Ecto neural progenitor cell (in vitro differentiated cells): ENCODE results near the gene TLX2.
A peak's percentile ranks its signal among the peaks of the same experiment; 100 is the strongest.

Experiments used
- DNase-seq: peaks from one replicate; pipeline ENCODE4 v3.0.0-alpha.2; 2018; ENCODE audit warnings: low spot score

The TLX2 gene

DNA sequence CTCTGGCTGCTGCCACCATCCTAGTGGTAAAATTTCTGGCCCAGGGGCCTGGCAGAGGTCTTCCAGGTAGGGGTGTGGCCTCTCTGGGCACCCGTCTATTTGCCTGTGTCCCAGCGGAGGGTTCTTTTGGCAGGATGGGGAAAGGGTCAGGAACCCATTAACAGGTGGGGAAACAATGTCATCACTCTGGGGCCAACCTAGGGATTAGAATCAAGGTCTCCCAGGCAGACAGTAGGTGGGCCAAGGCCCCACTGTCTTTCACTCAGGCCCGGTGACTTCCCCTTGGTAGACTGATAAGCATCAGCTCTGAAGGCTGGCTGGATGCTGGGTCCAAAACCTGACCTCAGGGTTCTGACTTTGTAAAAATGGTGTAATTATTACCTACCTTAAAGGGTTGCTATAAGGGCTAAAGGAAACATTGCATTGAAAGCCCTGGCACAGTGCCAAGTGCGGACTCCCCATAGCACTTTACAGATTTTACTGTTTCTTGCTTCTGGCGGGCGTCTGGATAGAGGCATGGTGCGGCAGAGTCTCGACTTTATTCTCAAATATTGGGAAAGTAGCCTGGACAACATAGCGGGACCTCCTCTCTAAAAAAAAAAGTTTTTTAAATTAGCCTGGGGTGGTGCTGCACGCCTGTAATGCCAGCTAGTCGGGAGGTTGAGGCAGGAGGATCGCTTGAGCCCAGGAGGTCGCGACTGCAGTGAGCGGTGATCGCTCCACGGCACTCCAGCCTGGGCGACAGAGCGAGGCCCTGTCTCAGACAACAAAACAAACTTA lies 17.1 kb upstream of the TLX2 start:
- DNase-seq: no peak

DNA sequence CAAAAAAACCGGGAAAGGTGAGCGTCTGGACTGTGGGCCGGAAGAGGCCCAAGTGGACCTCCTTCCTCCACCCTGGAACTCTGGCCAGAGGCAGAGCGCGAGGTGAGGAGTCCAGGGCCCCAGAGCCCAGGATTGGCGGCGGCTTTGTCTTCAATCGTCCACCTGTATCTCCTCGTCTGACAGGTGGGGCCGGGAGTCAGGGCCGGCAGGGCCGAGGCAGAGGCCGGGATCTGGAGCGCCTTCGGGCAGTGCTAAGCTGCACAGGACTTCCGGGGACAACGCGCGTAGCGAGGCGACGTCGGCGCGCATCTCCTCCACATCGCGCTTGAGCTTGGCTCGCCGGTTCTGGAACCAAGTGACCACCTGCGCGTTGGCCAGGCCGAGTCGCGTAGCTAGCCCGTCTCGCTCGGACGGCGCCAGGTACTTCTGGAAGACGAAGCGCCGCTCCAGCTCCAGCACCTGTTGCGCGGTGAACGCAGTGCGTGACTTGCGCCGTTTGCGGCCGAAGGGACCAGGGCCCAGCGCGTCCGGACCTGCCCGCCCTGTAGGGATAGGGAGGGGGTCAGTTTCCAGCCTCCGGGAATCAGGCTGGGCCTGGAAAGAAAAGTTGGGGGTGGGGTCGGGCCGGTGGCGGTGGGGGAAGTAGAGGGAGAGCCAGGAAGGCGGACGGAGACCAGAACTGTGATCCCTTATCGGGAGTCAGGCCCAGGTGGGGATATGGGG lies 16.3 kb upstream of the TLX2 start:
- DNase-seq: peak; percentile 69

DNA sequence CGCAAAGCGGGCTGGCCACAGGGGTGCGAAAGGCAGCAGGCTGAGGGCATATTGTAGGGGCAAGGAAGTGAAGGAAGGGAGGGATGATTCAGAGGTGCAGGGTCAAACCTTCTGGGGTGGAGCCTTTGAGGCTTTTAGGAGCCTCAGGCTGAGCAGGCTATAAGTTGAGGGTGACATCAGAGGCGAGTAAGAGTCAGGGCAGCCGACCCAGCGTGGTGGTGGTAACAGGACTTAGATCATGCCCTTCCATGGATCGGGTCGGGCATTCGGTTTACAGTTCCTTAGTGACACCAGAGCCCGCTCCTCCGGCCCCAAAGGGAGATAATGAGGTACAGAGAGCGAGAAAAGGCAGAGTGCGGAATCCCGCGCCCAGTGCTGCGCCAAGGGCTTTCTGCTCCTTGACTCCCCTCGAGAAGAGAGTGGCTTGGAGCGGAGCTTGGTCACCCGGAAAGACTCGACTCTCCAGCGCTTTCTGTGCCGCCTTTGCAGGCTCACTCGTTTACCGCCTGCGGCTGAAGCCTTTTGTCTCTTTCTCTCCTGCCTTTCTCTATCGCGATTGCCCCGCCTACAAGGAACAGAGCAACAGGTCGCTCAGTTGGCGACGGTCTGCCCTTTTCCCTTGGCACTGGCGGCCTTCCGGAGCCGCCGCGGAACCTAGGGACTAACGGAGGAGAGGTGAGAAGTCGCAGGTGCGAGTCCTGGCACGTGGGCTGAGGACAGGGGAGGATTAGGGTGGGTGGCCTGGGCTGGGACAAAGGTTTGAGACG lies 15.6 kb upstream of the TLX2 start:
- DNase-seq: peak; percentile 66

DNA sequence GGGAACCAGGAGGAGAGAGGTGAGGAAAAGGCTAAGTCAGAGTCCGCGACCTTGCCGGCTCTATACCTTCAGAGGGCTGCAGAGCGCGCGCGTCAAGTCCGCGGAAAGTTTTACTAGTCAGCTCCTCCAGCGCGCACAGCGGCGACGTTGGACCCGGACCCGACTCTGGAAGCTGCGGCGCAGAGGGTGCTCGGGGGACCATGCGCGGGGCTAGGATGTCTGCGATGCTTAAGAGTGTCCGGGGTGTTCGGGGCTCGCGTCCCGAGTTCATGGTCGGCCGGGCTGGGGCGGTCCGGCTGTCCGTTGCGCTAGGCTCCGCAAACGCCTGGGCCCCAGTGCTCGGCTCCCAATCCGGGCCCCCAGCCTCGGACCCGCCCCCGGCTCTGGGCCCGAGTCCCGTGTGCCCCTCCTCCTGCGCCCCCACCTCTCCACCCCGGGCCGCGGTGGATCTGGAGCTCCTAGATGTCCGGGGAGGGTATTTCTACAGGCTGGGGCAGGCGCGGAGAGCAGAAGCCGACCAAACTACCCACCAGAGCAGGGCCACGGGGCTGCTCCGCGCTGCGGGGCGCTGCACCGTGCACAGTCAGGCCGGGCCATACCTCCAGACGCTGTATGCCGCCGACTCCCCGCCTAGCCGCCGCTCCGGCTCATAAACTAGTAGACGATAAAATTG lies 14.8 kb upstream of the TLX2 start, which contains the start of gene LBX2:
TSS of gene LBX2 (minus strand) at position 337 of the 673 bp plus-strand sequence. CDS start at position 271, 66 bp downstream.
- DNase-seq: peak; percentile 60

DNA sequence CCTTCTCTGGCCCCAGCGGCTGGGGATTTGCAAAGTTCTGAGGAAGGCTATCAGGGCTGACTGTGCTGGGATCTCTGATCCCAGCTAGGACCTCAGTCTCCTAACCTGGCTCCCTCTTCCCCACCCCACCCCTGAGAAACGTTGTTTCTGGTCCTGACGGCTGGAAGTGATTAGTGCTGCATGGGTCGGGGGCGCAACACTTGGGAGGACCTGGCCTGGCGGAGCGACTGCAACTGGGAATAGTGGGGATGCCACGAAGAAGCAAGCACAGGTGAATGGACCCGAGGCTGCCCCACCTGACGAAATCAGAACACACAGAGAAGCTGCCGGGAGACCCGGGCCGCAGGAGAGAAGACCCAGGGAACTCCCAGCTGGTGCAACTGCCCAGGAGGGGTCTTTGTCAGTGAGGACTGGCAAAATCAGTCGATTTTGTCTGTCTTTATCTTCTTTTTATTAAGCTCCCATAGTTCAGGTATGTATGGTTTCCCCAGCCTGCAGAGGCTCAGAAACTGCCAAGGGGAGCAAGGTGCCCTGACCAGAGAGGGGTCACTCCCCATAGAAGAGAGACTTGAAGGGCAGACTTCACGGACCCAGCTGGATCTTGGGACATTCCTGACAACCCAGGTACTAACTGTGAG lies 14.2 kb upstream of the TLX2 start:
- no peak for DNase-seq

DNA sequence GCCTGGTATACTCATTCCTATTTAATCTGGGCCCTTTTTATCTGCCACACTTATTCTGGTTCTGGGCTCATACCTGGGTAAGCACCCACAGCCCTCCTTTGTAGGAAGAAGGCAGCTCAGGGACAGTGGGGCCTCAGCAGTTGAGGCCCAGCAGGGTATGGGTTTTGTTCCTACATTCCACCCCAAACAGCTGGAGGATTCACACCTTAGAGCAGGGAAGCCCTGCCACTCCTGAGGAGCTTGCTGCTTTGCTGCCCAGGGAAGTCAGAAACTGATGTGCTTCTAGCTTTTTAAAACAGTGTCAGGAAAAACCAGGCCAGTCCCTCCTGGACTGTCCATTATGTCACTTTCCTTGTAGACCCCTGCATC lies 13.7 kb upstream of the TLX2 start:
- DNase-seq: no peak

DNA sequence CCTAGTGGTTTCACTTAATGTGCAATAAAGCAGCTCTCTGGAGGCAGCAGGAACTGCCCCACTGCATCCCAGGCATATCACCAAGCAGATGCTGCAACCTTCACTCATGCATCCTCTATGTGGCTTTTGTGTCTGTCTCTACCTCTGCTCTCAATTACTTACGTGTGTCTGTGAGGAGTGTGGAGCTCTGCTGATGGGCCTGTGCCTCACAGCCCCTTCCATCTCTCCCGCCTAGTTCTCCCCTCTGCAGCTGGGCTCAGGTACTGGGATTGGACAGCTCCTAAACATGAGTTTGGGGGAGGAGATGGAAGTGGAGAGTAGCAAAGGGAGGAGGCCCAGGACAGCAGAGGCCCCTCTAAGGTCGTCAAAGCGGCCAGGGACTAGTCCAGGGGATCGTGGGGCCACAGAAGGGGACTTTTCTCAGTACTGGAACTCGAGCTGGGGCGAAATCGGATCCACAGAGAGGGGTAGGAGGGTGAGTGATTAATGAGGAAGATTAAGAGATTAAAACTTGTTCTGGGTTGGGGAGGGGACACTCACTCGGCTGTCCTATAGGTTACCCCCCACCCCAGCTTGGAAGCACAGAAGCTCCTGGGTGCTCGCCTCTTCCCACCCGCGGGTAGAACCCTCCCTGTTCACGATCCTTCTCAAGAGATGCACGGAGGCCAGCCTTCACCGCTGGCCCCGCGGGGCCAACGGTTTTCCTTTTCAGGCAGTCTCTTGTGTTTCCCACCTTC lies 12.7 kb upstream of the TLX2 start:
- no peak for DNase-seq

DNA sequence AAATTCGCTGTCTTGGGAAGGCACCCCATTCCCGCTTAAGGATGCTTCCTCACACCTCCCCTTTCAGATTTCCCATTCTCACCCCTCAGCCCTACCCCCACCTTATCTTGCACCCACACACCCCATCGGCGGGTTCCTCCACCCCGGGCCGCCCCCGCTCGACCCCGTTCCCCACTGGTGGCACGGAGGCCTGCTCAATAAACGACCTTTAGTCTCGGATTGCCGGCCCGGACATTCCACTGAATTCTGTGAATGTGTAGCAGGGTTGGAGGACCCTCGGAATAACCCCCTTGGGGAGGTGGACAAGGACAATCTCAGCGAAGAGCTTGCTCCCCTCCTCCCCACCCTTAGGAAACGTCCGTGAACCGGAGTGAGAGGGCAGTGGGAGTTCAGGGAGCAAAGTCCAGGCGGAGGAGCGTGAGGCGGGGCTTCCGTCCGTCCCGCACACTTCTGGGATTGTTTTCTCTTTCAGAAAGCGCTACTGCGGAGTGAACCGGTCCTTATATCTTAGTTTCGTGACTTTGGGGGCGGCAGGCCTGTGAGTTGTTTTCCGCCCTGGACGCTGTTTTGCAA lies 12.0 kb upstream of the TLX2 start:
- no peak for DNase-seq

DNA sequence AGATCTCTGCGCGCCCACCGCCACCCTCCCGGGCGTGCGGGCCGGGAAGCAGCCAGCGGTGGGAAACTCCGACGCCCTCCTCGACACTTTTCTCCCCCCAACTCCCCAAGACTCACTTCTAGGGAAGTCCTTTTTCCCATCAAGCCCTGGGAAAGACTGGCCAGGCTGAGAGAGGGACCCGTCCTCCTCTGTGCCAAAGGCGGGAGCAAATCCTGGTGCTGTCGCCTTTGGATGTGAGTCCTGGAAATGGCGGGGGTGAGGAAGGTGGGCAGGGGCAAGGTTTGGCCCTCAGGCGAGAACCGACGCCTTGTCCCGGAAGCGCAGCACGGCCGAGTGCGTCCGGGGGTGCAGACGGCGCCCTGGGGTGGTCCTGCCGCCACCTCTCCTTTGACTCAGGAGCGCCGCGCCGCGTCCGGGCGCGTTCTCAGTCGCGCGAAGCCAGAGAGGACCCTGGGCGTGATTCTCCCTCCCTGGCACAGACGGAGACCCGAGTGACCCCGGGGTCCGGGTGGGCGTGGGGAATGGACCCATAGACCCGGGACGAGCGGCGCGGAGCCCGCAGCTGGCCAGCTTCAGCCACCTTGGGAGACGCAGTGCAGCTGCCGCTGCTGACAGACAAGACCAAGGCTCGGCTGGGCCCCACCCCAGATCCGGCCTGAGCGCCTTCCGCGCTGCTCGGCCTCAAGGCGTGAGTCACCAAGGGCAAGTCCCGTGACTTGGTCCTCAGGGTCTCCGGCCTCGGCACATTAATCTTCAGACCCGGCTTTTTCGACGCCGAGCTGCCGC lies 11.3 kb upstream of the TLX2 start:
- peak; percentile 78 for DNase-seq

DNA sequence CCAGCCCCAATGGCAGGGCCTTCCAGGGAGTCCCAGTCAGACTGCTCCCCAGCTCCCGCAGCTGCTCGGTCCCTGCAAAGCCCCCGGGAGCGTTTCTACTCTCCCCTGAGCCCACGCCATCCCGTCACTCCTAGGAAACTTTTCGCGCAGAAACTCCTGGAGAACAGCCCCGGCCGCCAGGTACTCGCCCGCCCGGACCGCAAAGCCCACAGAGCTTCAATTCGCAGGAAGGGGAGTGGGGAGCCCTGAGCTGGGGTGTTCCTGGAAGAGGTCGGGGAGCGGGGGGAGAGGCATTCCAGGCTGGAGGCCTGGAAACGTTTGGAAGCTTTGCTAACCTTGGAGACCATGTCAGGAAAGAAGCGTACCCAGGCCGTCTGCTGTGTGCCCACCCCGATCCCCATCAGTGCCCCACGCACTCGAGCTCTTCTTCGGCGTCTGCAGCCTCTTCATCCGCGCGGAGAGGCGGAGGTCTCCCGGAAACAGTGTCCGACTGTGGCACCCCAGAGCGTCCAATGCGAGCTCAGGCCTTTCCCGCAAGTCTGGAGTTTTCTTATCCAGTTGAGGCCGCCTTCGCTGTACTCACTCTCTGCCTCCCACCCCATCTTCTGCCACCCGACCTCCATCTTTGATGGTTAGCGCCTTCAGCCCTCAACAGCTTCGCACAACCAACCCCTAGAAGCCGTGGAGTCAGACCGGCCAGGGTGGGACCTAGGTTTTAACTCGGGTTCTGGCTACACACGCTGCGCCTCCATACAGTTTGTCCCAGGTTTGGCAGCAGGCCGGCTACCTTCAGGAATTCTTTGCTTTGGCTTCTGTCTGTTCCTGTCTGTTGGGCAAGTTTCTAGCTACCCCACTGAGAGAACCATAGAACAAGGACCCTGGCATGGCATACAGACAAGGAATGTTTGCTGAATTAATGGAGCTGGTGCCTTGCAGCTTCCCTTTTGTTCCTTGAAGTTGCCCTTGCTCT lies 10.5 kb upstream of the TLX2 start:
- no peak for DNase-seq

DNA sequence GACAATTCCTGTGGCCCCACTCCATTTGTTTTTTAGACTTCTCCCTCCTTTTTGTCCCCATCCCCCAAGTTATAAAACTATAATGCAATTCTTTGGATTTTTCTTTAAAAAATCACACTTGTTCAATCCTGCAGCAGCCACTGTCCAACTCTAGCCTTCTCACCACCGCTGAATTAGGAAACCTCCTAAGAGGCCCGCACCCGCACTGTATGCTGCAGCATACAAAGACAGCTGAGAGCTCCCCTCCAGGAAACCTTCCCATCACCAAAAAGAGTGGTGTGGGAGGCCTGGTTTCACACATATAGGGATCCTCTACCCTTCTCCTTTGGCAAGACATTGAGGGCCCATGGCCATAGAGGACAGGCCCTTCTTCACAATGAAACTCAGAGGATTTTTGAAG lies 9.7 kb upstream of the TLX2 start:
- no peak for DNase-seq

DNA sequence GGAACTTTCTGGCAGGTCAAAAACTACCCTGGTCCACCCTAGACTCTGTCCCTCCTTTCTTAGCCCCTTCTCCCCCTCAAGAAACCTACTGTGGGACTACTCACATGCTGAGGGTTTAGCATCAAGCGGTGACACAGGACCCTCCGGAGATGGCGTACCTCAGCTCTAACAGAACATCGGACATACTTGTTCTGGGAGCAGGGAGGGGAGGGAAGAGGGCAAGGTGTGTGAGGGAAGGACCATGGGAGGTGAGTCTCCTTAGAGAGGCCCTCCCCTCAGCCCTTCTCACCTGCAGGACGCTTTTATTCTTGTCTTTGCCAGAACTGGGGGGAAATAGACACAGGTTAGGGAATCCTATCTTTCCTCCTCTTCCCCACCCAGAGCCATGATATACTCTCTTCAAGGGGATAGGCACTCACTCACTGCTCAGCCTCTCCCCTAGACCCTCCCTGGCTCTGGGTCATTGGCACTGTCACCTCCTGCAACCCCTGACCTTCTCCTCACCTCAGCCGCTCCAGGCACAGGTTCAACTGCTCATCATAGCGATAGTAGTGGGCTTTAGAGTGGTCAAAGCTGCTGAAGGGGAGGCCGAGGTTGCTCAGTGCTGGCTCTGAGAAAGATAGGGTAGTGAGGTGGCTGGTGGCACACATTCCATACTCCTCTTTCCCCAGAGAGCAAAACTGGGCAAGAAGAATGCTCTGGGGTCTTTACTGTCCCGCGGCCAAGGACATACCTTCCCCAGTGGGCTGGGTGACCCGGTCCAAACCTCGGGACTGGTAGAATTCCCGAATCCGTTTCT lies 8.6 kb upstream of the TLX2 start:
- no peak for DNase-seq

DNA sequence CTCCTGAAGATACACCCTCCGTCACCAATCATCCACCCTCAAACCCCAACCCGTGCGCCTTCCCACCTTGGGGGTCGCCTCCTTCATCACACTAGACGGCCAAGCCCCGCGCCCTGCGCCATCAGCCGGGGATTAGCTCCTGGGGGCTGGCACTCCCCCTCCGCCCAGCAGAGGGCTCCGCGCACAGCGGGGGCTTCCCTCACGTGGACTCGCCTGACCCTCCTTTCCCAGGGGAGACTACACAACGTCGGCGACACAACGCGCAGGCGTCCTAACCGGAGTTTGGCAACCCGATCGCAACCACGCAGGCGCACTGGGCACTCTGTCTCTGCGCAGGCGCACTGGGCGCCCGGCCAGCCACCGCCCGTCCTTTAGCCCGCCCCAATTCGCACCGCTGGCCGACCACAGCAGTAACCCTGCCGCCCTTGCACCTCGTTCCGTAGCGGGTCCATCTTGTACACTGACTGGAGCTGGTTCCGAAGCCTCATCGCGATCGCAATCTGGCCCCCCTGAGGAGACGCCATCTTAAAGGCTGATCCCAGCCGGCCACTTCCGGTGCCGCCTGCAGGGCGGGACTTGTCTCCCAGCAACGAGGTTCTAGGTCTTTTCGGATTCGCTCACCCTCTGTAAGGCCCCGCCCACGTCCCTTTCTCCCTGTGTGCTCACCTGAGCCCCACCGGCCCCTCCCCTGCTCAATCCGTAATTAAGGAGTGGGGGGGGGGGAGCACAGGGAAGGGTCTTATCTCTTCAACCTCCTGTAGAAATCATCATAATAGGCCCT lies 6.9 kb upstream of the TLX2 start, which contains the start of gene PCGF1:
TSS of gene PCGF1 (minus strand) at position 551 of the 781 bp plus-strand sequence. CDS start at position 524, 27 bp downstream.
- DNase-seq: peak; percentile 97

DNA sequence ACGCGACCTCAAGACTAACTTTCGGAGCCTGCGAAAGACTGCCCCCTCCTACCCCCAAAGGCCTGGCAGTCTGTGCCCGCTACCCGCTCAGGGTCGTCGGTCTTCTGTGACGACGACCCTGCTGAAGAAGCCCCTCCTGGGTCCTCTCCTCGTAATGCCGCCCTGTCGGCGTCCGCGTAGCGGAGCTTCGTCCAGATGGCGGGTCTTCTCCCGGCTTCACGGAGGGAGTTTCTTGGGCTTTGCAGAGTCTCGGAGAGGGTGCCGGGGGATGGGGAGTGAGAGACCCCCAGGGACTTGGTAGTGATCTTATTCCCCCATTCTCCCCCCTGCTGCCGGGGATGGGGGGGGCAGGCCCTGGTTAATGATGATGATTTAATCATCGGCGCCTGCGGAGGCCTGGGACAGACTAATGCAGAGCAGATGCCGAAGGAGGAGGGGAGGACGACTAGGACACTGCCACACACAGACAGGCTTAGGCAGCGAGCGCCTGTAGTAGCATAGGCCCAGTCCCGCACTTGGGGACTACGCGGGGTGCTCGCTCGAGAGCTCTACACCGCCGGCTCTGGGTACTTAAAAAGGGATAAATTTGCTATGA lies 6.2 kb upstream of the TLX2 start:
- no peak for DNase-seq

DNA sequence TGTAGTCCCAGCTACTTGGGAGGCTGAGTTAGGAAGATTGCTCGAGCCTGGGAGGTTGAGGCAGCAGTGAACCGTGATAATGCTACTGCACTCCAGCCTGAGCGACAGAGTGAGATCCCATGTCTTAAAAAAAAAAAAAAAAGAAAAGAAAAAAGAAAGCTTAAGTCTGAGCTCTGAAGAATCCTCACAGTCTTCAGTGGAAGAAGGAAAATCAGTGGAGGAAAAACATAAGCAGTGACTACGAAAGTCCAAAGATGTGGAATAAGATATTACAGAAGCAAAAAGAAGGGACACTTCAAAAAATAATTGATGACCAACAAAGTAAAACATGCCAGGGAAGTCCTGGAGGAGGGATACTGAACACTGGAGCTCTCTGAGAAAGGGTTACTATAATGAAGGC lies 4.0 kb upstream of the TLX2 start:
- no peak for DNase-seq
